Islet precursor cell (in vitro differentiated cells): Measurements from ENCODE around the gene RPS6KA2.
"Not testable (repeated sequence)": the region's sequence is repeated elsewhere in the genome, so short reads cannot be mapped to it uniquely, and the experiment has no call there.

Experiments used
- DNase-seq: peaks from one replicate; pipeline ENCODE4 v3.0.0-alpha.2; 2018

RPS6KA2 gene

DNA sequence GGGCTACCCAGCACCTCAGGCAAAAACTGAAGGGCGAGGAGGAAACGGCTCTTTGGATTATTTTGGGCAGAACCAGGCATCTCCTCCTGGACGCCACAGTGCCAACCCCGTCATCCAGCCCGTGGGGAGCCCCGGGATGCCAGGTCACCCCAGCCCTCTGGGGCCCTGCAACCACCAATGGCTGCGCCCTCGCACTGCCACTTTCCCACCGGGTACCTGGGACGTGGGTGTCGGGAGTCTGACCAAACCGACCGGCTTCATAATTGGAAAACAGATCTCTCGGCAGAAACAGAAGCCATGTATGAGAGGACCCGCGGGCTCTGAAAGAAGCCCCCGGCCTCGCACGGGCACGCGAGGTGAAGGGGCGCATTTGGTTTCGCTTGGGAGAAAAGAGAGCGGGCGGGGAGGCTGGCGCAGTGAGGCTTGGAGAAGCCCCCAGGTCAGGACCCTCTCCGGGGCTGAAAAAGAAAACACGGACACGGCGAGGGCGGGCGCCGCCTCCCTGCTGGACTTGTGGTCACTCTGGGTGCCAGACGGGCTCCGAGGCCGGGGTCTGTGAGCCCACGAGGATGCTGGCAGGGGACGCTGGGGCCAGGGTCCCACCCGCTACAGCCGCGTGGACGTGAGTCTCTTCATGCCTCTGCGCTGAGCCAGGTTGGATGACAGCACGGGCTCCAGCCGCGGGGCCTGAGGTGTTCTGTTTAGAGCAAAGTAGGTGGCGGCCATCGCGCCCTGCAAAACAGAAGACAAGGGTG lies 214.7 kb downstream of the RPS6KA2 start:
- no peak for DNase-seq

DNA sequence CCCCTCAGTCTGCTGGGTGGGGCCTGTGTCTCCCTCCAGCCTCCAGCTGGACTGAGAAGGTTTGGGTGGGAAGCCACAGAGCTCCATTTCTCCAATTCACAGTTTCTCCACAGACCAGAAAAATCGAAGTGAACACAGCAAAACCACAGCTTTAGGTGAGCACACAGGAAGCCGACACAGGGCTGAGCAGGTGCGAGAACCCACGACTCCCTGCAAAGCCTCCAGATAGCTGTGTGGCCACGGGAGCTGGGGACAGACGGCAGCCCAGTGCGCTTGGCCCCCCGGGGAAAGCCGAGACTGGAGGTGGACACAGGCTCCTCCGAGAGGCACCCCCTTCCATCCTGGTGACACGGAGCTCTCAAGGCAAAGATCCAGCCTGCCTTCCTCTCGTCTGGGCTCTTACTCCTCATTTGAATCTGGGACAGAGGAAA lies 215.3 kb downstream of the RPS6KA2 start:
- DNase-seq, result no peak

DNA sequence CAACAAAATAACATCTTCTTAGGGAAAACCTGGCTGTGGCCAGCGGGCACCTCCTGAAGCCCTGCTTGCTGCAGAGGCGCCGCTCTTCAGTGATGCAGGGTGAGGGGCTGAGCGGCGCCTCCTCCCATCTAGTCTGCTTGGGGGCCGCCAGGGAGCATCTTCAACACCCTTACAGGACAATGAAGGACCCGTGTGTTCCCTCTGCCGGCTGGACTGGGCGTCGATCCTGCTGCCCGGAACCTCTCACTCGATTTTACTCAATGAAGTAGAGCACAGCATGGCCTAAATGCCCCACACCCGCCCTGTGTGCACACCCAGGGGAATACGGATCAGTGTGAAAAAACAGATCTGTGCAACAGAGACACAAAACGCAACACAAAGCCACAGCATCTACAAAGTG lies 215.8 kb downstream of the RPS6KA2 start:
- DNase-seq, result no peak

DNA sequence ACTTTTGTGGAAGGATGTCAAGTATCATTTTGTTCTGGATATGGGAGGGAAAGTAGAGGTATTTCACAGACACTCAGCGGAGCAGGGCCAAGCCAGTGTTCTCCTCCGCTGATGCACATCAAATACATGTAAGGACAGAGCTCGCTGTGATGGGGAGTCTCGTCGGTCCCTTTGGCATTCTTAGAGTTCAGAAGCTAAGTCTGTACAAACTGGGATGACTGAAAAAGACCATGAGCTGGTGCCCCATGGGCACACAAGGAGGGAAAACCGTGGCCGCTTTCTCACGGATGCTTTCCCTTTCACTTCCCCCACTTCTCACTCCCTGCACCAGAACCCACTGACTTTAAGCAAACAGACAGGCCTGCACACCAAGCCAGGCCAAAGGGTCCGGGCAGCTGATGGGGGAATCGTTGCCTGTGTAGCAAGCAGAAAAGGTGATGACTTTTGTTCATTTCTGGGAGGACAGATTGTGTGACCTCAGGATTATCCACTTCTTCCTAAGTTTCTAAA lies 216.6 kb downstream of the RPS6KA2 start:
- no peak for DNase-seq

DNA sequence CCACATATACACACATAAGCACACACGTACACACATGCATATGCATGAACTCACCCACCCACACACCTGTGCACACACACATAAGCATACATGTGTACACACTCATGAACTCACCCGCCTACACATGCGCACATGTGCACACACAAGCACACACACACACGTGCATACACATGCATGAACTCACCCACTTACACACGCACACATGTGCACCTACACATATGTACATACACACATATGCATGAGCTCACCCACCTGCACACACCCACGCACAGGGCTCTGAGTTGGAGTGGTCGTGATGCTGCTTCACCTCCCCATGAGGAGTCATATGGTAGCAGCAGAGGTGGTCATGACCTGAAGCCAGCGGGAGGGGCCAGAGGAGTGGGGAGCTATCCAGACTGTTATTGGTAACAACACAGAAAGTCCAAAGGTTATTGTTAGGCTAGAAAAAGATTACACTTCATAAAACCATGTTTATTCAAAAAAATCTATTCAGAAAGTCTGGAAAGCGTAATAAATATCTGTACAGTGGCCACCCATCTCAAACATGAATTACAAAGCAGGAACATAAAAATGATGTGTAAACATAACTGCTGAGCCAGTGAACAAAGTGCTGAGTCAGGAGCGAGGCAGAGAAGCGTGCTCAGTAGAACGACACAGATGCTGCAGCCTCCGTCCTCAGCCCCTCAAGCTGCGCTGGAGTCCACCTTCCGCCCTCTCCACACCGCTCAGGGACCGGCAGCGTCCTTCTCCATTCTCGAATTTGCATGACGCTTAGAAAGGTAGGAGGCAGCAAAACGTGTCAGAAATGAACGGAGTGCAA lies 217.9 kb downstream of the RPS6KA2 start:
- no peak for DNase-seq

DNA sequence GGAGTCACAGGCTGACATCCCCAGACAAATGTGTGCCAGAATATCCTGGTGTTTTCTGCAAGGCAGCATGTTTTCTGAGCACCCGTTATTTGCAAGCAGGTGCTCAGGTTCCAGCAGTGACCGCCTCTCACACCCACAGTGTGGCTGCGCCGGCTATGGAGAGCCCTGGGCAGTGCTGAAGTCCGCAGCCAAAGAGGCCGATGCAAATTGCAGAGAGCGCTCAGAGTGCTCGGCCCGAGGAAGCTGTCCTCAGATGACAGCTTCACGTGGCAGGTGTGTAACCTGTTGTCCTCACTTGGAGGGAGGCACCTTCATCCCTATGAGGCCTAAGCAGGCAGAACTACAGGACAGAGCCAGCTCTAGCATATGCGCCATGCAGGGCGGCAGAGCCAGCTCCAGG lies 220.9 kb downstream of the RPS6KA2 start:
- no peak for DNase-seq

DNA sequence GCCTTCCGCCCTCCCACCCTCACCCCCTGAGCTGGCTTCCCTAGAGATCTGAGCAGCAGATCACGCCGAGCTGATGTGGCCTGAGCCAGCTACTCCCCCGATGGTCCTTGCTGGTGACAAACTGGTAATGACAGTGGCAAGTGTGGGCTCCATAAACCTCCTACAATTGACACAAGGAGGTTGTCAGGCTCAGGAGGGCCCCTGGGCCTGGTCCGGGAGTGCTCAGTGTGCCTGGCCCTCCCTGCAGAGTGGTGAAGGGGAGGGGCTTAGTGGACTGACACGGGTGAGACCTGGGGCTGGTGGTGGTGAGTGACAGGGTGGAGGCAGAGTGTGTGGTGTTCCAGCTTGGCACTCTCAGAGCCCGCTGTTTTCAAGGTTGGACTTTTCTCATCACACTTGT lies 221.7 kb downstream of the RPS6KA2 start:
- no peak for DNase-seq

DNA sequence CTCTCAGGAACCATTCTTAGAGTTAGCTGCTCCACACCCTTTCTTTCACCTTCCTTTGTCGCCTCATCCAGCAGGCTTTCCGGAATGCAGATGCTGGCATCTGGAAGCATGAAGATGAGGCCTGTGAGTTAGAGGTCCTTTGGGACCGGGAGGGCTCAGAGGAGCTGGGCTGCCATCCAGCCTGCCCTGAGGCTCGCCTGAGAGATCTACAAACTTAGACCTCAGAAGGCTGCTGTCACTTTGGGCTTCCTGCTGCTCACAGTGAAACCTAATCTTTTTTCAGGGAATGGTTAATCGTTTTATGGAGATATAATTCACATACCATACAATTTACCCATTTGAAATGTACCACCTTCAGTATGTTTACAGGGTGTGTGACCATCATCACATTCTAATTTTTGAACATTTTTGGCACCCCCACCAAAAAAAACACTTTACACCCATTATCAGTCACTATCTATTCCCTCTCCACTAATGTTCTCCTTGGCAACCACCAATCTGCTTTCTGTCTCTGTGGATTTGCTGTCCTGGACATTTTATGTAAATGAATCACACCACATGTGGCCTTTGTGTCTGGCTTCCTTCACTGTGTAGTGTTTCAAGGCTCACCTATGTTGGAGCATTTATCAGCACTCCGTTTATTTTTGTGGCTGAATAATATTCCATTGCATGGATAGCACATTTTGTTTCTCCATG lies 224.3 kb downstream of the RPS6KA2 start:
- DNase-seq, result no peak

DNA sequence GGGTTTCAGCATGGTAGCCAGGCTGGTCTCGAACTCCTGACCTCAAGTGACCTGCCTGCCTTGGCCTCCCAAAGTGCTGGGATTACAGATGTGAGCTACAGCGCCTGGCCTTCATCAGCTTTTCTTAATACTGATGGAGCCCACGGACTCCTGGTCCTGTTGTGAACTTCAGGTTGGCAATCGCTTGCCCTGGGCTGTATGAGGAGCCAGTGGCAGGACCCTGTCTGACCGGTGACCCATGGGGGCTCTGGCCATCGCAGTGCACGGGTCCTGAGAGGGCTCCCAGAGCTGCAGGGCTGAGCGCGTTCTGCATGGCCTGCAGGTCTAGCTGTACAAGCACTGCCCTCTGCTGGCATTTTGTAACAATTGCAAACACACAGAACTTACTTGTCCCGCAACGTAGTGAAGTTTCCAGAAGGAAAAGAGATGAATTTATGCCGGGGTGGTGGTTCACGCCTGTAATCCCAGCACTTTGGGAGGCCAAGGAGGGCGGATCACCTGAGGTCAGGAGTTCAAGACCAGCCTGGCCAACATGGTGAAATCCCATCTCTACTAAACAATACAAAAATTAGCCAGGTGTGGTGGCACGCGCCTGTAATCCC lies 226.3 kb downstream of the RPS6KA2 start:
- DNase-seq, result peak; percentile 80

DNA sequence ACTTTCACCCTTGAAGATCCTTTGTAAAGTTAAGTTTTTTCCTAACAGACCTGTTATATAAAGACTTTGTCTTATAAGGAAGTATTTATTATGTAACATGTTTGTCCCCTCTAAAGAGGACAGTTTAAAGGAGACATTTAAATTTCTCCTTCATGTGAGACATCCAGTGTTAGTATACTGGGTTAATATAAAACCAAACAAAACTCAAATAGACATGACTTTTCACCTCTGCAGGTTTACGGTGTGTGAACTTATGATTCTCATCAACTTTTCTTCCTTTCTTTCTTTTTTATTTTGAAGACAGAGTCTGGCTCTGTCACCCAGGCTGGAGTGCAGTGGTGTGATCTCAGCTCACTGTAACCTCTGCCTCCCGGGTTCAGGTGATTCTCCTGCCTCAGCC lies 226.9 kb downstream of the RPS6KA2 start:
- no peak for DNase-seq

DNA sequence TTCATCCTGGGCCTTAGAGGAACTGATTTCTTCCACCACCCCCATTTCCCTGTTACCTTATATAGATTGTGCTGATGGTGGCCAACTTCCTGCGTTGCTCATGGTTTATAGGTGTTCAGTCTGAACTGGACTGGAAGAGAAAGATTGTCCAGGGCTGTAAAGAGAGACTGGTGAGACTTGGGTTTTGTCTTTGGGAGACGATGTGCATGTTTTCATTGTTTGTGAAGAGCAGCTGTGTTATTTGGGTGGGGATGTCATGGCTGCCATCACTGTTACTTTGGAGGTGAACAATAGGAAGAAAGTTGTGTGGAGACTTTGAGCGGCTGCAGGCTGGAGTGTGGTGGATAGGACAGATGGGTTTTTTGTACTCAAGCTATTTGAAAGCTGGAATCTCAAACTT lies 228.7 kb downstream of the RPS6KA2 start:
- no peak for DNase-seq

DNA sequence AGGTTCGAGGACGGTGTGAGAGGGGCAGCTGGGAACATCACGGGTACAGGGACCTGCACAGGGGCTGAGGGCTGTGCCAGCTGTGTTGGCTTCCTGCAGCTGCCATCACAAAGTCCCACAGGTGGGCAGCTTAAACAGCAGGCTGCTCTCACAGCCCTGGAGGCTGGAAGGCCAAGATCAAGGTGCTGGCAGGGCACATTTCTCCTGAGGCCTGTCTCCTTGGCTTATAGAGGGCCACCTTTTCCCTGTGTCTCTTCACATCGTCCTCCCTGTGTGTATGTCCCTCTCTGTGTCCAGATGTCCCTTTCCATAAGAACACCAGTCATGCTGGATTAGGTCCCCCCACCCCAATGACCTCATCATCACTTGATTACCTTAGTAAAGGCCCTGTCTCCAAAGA lies 229.2 kb downstream of the RPS6KA2 start:
- DNase-seq, result no peak

DNA sequence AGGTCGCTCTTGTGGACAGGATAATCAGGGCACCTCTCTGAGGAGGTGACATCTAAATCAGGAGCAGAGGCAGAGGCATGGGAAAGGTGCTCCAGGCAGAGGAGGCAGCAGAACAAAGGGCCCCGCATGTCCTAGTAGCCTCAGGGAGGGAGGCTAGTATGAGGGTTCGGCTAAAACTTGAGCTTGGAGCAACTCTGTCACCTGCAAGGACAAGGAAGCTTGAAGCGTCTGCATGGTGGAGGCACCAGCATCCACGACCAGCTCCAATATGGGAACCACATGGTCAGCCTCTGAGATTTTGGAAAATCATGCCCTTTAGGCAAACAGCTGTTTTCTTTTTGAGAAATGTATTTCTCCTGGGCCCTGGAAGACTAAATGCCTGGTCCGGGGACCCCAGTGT lies 231.3 kb downstream of the RPS6KA2 start:
- DNase-seq, result no peak

DNA sequence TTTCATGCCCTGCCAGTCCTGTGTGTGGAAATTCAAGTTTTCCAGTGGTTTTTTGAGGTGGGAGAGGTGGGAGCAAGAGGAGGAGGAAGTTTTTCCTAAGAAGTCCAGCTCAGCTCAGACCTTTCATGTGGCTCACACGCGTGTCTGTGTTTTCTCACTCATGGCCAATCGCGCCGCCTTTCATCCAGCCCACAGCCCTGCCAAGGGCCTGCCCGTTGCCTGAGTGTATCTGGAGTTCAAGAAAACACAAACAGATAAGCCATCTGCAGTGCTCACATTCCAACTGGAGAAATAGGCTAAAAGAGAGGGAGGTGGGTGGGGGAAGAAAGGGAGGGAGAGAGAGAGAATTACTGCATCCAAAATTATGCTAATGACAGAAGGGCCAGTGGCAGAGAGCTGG lies 231.7 kb downstream of the RPS6KA2 start:
- peak; percentile 72 for DNase-seq

DNA sequence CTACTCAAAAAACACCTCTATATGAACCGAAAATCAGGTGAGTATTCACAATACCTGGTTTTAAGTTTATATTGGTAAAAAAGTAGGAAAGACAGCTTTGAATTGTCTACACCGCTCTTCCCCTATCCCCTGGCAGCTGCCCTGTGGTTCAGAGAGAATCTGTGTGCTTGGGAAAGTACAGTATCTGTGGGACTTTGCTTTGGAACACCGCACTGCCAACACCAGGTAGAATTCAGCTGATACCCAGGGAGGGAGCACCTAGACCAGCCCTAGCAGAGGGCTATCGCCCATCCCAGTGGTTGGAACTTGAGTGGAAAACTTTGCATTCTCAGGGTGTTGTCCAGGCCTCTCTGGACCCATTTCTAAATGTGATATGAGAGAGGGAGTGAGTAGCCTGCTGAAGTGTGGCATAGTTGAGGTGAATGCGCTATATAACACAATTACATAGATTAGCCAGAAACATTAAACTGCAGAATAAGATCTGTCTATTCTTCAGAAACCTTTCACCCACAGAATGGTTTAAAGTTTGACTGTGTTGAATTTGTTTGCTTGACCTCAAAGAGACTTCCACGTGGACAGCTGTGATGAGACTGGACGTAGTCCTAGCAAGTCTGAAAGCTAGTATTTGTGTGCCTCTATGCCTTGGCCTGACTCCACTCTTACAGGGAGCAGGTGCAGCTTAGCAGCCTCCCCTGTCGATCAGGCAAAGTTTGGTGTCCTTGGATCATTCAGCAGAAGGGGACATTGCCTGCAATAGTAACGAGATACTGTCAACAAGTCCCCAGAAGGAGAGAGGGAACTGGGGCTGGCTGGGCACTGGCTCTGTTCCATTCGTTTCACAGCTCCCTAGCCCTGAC lies 232.8 kb downstream of the RPS6KA2 start:
- DNase-seq, result no peak

DNA sequence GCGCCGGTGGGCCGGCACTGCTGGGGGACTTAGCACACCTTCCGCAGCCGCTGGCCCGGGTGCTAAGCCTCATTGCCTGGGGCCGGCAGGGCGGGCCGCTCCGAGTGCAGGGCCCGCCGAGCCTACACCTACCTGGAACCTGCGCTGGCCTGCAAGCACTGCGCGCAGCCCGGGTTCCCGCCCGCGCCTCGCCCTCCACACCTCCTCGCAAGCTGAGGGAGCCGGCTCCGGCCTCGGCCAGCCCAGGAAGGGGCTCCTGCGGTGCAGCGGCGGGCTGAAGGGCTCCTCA lies 233.6 kb downstream of the RPS6KA2 start:
- no peak for DNase-seq

DNA sequence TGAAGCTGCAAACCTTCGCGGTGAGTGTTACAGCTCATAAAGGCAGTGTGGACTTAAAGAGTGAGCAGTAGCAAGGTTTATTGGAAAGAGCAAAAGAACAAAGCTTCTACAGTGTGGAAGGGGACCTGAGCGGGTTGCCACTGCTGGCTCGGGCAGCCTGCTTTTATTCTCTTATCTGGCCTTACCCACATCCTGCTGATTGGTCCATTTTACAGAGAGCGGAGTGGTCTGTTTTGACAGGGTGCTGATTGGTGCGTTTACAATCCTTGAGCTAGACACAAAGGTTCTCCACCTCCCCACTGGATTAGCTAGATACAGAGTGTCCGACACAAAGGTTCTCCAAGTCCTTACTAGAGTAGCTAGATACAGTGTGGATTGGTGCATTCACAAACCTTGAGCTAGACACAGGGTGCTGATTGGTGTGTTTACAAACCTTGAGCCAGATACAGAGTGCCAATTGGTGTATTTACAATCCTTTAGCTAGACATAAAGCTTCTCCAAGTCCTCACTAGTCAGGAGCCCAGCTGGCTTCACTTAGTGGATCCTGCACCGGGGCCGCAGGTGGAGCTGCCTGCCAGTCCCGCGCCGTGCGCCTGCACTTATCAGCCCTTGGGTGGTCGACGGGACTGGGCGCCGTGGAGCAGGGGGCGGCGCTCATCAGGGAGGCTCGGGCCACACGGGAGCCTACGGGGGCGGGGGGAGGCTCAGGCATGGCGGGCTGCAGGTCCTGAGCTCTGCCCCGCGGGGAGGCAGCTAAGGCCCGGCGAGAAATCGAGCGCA lies 234.1 kb downstream of the RPS6KA2 start:
- not testable (repeated sequence) for DNase-seq

DNA sequence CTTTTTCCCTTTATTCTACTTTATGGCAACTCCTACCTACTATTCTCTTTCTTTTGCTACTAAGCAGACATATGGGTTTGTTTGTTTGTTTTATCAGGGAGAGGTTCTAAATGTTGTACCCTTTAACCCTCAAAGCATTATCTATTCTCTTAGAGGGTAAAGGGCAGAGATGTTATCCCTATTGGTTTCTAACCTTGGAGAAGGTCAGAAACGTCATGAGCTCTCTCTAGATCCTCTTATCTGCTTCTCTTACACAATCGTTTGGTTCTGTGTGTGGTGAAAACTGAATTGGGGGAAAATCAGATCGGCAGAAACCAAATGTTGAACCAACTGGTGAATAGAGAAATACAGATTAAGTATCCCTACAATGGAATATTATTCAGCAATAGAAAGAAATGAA lies 237.9 kb downstream of the RPS6KA2 start:
- DNase-seq, result no peak

DNA sequence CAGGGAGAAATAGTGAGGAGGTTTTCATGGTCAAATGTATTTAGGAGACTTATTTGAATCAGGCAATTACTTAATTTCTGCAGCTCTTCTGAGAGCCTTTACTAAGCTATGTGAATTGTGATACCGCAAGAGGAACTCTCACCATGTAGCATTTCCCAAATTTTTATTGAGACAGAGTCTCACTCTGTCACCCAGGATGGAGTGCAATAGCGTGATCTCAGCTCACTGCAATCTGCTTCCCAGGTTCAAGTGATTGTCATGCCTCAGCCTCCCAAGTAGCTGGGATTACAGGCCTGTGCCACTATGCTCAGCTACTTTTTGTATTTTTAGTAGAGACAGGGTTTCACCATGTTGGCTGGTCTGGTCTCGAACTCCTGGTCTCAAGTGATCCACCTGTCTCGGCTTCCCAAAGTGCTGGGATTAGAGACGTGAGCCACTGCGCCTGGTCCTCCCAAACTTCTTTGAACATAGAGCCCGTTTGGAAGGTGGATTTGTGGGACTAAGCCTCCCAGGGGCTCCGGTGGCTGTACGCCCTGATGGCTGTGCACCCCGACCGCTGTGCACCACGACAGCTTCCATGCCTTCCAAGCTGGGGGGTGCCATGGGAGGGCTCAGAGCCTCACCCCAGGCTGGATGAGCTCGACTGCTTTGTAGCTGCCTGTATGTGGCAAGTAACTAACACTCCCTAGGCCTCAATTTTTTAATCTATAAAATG lies 238.6 kb downstream of the RPS6KA2 start:
- DNase-seq, result no peak

DNA sequence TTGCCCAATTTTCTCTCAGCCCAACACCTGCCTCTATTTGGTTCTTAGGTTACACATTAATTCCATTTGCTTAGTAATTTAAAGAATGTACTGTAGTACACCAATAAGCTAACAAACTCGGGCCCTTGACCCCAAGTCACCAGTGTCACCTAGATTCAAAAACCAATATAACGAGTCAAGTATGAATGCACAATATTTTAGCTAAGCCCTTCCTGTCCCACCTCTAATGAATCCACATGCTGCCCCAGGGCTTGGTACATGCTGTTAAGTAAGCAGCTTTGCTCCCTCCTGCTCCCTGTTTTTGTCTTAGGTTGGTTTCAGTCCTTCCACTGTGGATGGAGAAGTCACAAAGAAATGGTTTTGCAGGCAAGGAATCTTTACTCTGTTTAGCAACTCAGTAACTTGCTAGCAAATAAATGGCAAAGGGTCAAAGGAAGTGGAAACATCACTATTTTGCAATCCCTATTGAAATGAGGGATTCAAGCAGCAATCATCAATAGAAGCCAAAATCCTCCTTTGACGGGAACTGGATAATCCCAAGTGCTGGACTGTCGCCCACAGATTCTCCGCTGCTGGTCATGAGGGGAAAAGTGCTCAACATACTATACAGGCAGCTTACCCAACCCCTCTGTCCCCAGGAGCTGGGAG lies 239.3 kb downstream of the RPS6KA2 start:
- no peak for DNase-seq
